Left renal pelvis (tissue), 4 donors: ENCODE results near the gene KCTD17. TPM values are rescaled to one million over a fixed set of nuclear protein-coding genes. Genes with fewer than 3 reads are reported as not detected.

Experiments
- DNase-seq, 4 donors: peaks; one replicate each; pipeline ENCODE4 v3.0.0-alpha.2; 2013; ENCODE audit warnings: low read depth in 4 of 4, low spot score in 3 of 4
- polyA plus RNA-seq, 4 donors: library from polyadenylated mRNA; unstranded; fragments of 120-200 nt; gene quantifications; one replicate each; pipeline ENCODE4 v1.2.1, GENCODE V29; 2013; ENCODE audit not compliant: insufficient read length in 4 of 4

Gene KCTD17, protein sequence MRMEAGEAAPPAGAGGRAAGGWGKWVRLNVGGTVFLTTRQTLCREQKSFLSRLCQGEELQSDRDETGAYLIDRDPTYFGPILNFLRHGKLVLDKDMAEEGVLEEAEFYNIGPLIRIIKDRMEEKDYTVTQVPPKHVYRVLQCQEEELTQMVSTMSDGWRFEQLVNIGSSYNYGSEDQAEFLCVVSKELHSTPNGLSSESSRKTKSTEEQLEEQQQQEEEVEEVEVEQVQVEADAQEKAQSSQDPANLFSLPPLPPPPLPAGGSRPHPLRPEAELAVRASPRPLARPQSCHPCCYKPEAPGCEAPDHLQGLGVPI
- 10 to 100 TPM; 24.7 to 33.6 (median 25.4) TPM for polyA plus RNA-seq

- no peak for DNase-seq
Measured at GRCh38 chr22:37051391-37052385, at the start of gene KCTD17. Gene KCTD17, plus strand, starts transcription at chr22:37051742. Its CDS starts 19 bp downstream, at chr22:37051761.

- DNase-seq, result no peak
Measured at GRCh38 chr22:37001826-37002225, 49.7 kb upstream of the KCTD17 start.

- DNase-seq, result no peak
Measured at GRCh38 chr22:37002633-37003032, 48.9 kb upstream of the KCTD17 start.

GRCh38 chr22:37007651-37008050 is 43.9 kb upstream of the KCTD17 start:
- no peak for DNase-seq

DNA sequence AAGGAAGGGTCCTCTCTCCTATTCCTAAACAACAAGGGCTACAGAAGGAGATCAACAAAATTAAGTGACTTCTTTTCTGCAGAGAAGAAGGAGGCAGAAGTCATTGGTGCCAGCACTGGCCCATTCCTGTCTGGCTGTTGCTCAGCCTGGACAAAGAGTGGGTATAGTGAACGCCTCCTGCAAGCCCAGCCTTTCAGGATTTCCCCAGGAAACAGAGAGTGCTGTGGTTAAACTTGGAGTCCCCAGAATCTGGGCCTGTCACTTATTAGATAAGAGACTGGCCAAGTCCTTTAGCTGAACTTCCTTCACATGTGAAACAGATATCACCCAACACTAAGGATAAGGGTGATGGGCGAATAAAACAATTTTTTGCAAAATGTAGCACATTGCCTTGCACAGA is 43.2 kb upstream of the KCTD17 start:
- no peak for DNase-seq

DNA sequence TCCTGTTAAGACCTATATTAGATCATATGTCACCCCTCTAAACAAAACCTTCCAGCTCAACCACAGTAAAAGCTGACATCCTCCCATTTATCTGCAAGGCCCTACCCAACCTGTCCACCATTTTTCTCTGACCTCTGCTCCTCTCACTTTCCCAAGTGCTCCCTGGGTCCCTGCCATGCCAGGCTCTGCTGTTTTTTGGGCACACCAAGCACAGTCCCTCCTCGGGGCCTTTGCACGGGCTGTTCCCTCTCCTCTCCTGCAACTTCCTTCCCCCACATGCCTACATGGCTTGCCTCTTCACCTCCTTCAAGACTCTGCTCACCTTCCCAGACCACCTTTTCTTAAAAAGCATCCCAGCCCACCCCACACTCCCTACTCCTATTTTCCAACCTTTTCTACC is 42.1 kb upstream of the KCTD17 start:
- no peak for DNase-seq

DNA sequence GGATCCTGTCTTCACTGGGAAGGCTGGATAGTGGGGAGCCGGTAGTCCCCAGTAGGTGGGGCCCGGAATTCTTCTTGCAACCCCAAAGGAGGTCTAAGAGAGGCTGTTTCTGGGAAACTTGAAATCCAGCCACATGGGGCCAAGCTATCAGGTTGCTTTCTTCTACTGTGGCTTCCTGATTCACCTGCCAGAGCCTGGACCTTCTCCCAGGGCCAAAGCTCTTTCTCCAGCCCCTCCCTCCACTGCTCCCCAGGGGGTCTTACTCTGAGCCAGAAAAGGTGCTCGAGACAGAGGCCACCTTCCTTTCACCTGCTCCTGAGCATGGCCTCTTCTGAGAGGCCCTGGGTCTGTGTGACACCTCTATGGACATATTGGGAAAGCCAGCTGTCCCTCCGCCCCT is 41.4 kb upstream of the KCTD17 start:
- no peak for DNase-seq

DNA sequence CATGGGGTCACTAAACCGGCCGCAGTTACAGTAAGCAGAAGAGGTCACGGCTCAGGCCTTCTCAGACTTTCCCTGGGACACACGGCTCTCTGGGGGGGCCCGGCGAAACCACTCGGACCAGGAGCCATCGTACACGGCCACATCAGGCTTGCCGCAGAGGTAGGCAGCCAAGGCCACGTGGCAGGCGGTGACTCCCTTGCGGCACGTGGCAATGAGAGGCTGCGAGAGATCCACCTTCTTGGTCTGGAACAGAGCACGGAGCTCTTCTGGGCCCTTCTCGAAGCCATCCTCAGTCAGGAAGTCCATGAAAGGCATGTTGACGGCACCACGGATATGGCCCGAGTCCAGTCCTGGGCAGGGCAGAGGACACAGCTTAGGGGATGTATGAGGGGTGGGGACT is 40.6 kb upstream of the KCTD17 start:
- no peak for DNase-seq

- DNase-seq, result no peak
Measured at GRCh38 chr22:37011472-37011871, 40.1 kb upstream of the KCTD17 start.

GRCh38 chr22:37012262-37012904 is 39.2 kb upstream of the KCTD17 start:
- DNase-seq, result no peak

DNA sequence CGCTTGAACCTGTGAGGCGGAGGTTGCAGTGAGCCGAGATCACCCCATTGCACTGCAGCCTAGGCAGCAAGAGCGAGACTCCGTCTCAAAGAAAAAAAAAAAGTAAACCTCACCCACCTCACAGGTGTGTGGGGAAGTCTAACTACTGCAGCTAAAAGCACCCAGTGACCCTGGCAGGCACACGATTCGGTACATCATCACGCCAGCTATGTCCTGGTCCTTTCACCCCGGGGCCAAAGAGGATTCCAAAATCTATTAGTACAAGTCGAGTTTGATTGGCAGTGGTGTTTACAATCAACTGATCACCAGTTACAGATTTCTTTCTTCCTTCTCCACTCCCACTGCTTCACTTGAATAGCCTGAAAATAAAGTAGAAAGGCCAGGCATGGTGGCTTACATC is 38.6 kb upstream of the KCTD17 start:
- DNase-seq, result no peak

DNA sequence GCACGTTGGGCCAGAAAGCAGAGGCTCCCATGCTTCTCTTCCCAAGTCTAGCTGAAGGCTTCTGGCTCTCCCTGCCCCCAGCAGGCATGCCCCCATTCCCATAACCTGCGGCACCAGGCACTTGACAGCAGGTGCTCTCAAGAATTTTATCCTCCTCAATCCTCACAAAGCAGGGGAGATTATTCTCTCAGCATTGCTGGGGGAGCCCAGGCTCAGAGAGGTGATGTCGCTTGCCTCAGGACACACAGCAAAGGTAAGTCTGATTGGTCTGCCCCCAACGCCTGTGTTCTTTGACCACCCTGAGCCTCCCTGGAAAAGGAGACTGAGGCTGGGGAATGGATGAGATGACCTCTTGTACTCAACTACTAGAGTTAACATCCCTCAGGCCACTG is 37.1 kb upstream of the KCTD17 start:
- no peak for DNase-seq

- no peak for DNase-seq
Measured at GRCh38 chr22:37014835-37015586, 36.5 kb upstream of the KCTD17 start.

DNA sequence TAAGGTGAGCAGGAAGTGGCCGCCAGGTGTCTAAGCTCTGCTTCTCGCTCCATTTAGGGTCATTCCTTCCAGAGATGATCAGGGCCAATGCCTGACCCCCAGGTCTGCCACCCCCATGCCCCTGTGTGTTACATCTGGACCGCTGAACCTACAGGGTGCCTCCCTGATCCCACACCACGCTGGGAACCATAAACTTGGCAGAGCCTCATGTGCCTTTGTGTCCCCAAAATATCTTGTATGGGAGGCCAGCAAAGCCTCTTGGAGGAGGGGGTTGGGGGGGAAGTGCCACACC is 36.0 kb upstream of the KCTD17 start:
- no peak for DNase-seq

- no peak for DNase-seq
Measured at GRCh38 chr22:37016134-37016910, 35.2 kb upstream of the KCTD17 start.

GRCh38 chr22:37017356-37017755 is 34.2 kb upstream of the KCTD17 start:
- DNase-seq, result no peak

DNA sequence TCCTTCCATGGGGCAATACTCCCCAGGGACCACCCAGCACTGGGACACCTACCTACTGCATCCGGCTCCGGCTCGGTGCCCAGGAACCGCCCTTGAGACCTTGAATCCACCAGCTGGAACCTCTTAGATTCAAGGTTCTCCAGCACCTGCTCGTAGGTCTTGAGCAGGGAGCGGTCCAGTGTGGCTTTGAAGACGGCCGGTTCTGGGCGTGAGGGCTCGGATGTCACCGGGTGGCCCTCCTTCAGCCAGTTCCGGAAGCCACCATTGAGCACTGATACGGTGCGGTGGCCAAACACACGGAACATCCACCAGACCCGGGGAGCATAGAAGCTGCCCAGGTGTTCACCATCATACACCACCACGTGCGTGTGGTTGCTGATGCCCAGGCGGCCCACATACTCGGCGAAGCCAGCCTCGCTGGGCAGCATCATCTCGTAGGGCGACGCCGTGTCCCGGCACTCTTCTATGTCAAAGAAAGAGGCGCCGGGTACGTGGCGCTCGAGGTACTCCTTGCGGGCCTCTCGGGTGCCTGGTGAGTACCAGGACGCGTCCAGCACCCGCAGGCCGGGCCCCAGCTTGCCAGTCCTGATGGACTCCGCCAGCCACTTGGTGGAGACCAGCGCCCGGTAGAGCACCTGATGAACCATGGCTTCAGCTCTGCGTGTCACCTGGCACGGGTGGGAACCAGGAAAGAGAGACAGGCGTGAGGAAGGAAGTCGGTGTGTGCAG is 33.3 kb upstream of the KCTD17 start:
- DNase-seq, result no peak

- DNase-seq, result peak in 2 of 4 donors; percentile 39 to 46
Measured at GRCh38 chr22:37018815-37019308, 32.7 kb upstream of the KCTD17 start.
